Measurements from ENCODE around the gene SLC26A1.

DNA sequence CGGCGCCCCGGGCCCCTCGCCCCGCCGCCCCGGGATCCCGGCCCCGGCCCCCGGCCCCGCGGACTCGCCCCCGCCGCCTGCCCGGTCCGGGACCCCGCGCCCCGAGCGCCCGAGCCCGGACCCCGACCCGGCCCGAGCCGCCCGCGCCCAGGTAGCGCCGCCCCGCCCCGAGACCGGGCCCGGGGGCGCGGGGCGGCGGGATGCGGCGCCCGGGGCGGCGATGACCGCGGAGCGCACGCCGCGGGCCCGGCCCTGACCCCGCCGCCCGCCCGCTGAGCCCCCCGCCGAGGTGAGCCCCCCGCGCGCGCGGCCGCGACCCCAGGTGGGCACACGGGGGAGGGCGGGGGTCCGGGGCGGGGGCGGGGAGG lies 18.4 kb upstream of the SLC26A1 start:
- TF ChIP-seq, protein P1, sequence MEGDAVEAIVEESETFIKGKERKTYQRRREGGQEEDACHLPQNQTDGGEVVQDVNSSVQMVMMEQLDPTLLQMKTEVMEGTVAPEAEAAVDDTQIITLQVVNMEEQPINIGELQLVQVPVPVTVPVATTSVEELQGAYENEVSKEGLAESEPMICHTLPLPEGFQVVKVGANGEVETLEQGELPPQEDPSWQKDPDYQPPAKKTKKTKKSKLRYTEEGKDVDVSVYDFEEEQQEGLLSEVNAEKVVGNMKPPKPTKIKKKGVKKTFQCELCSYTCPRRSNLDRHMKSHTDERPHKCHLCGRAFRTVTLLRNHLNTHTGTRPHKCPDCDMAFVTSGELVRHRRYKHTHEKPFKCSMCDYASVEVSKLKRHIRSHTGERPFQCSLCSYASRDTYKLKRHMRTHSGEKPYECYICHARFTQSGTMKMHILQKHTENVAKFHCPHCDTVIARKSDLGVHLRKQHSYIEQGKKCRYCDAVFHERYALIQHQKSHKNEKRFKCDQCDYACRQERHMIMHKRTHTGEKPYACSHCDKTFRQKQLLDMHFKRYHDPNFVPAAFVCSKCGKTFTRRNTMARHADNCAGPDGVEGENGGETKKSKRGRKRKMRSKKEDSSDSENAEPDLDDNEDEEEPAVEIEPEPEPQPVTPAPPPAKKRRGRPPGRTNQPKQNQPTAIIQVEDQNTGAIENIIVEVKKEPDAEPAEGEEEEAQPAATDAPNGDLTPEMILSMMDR (IDR thresholded peaks at IDR 0.05), result no peak
- no peak for TF ChIP-seq POLR2AphosphoS5 (IDR thresholded peaks at IDR 0.05)
- TF ChIP-seq POLR2A (IDR thresholded peaks at IDR 0.05), result no peak
- no peak for TF ChIP-seq EP300 (IDR thresholded peaks at IDR 0.05)

Data from suprapubic skin (tissue), 4 donors.